Upper lobe of right lung (tissue), 1 donor: ENCODE measurements around the gene LAIR2. TPM values are rescaled to one million over a fixed set of nuclear protein-coding genes. Genes with fewer than 3 reads are reported as not detected.

ENCODE experiments used
- ATAC-seq: fragments of 200-7000 bp; cut with Tn5 transposase; one replicate; pipeline ENCODE4 v1.9.1; 2020; ENCODE audit warnings: mild to moderate bottlenecking, moderate library complexity
- DNase-seq: peaks from one replicate; pipeline ENCODE4 v3.0.0-alpha.2; 2020
- H3K27ac ChIP-seq: fragments of 200-600 bp; one replicate; pipeline ENCODE4 v1.8.0; 2022
- H3K27me3 ChIP-seq: fragments of 200-600 bp; one replicate; pipeline ENCODE4 v1.8.0; 2022; ENCODE audit warnings: mild to moderate bottlenecking
- H3K36me3 ChIP-seq: fragments of 200-600 bp; one replicate; pipeline ENCODE4 v1.8.0; 2022
- H3K4me1 ChIP-seq: fragments of 200-600 bp; one replicate; pipeline ENCODE4 v1.8.0; 2022
- H3K4me3 ChIP-seq: fragments of 200-600 bp; one replicate; pipeline ENCODE4 v1.8.0; 2022; ENCODE audit warnings: mild to moderate bottlenecking
- H3K9me3 ChIP-seq: fragments of 200-600 bp; one replicate; pipeline ENCODE4 v1.8.0; 2022
- intact Hi-C: fragments of 100-400 bp; cut with DNase I; formaldehyde crosslinking; loops from one replicate; pipeline ENCODE4 v1.11.0; 2022
- total RNA-seq: library from RNA; stranded (reverse); fragmentation: NEBNext Ultra II Directional; extraction: Animal tissue kit (Norgen Biotek cat#: 25700); gene quantifications from one replicate; pipeline ENCODE4 v1.2.1, GENCODE V29; 2021
- TF ChIP-seq, protein P1 (sequence below): fragments of 200-600 bp; IDR thresholded peaks from one replicate; pipeline ENCODE4 v1.8.0; 2022; ENCODE audit warnings: antibody characterized with exemption
- donor health status: DM: no; HTN: yes; CAD: no; lungs with severe emphysema.

LAIR2 gene
- total RNA-seq, 1 donor from 2014 or later = not detected

GRCh38 chr19:54534156-54534555 lies 31.5 kb downstream of the LAIR2 start:
- no peak for DNase-seq
- Histone ChIP-seq H3K4me1 (no peaks in the 10 kb centered on the region), H3K9me3 (no peaks in the 10 kb centered on the region), H3K4me3 (no peak overlapping the region), H3K27ac (no peak overlapping the region), H3K27me3 (peaks cover 38% of the 10 kb centered on the region), H3K36me3 (no peaks in the 10 kb centered on the region)
- TF ChIP-seq, protein P1, sequence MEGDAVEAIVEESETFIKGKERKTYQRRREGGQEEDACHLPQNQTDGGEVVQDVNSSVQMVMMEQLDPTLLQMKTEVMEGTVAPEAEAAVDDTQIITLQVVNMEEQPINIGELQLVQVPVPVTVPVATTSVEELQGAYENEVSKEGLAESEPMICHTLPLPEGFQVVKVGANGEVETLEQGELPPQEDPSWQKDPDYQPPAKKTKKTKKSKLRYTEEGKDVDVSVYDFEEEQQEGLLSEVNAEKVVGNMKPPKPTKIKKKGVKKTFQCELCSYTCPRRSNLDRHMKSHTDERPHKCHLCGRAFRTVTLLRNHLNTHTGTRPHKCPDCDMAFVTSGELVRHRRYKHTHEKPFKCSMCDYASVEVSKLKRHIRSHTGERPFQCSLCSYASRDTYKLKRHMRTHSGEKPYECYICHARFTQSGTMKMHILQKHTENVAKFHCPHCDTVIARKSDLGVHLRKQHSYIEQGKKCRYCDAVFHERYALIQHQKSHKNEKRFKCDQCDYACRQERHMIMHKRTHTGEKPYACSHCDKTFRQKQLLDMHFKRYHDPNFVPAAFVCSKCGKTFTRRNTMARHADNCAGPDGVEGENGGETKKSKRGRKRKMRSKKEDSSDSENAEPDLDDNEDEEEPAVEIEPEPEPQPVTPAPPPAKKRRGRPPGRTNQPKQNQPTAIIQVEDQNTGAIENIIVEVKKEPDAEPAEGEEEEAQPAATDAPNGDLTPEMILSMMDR = no peak
- intact Hi-C loops = no loop called here
- ATAC-seq = no peak

GRCh38 chr19:54535601-54536000 lies 33.0 kb downstream of the LAIR2 start:
- intact Hi-C loops = no loop called here

DNA sequence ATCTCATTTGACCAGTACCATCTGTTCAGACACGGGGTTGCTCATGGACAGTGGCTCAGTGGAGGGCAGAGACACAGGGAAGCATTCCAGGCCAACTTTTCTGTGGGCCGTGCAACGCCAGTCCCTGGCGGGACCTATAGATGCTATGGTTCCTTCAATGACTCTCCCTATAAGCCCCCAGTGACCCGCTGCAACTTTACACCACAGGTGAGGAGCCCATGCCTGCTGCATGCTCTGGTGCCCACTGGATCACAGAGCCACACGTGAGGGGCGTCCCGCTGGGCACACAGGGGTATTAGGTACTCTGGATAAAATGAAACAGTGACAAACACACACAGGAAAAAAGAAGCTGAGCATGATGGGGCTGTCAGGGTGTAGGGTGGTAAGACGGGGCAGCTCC lies 34.3 kb downstream of the LAIR2 start:
- H3K4me3 ChIP-seq = no peak overlapping the region
- DNase-seq (no peak), ATAC-seq (no peak)
- H3K36me3 ChIP-seq = no peaks in the 10 kb centered on the region
- intact Hi-C loops = no loop called here
- TF ChIP-seq, protein P1 = no peak
- H3K27ac ChIP-seq = no peak overlapping the region
- H3K9me3 ChIP-seq = no peaks in the 10 kb centered on the region
- H3K4me1 ChIP-seq = no peaks in the 10 kb centered on the region
- H3K27me3 ChIP-seq = peaks cover 31% of the 10 kb centered on the region

More at GRCh38 chr19:54535601-54536000, 33.0 kb downstream of the LAIR2 start:
- no peak overlapping the region for H3K4me3 ChIP-seq
- no peaks in the 10 kb centered on the region for H3K9me3 ChIP-seq
- no peak overlapping the region for H3K27ac ChIP-seq
- H3K27me3 ChIP-seq = peaks cover 32% of the 10 kb centered on the region
- DNase-seq (no peak), ATAC-seq (no peak)
- H3K4me1 ChIP-seq = no peaks in the 10 kb centered on the region
- TF ChIP-seq, protein P1 = no peak
- H3K36me3 ChIP-seq = no peaks in the 10 kb centered on the region

DNA sequence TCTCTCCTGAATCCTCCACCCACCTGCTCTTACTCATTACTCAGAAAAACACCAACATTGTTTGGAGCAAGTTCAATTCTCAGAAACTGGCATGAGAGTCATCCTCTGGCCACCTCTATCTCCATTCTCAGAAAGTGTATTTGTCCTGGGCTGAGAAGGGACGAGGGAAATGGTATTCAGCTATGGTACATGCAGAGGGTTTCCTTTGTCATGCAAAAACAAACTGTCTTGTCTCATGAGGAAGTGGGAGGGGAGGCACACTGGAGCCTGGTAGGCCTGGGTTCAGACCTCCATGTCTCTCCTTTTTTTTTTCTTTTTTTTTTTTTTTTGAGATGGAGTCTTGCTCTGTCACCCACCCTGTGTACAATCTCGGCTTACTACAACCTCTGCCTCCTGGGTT lies 39.1 kb downstream of the LAIR2 start:
- DNase-seq = no peak
- intact Hi-C loops = no loop called here

DNA sequence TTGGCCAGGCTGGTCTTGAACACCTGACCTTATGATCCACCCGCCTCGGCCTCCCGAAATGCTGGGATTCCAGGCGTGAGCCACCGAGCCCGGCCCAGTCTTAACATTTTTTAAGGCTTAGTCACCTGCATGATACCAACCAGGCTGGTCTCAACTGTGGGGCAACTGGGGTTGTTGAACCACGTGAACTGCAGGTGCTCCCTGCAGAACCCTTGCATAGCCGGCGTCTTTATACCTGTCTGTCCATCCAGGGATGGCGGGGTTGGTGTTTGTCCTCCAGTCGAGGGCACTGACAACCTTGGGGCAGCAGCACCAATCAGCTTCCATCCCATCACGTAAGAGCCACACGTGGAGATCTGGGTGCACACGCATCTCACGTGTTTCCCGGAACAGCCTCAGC lies 46.2 kb downstream of the LAIR2 start:
- TF ChIP-seq, protein P1 = no peak
- intact Hi-C loops = no loop called here

More for the DNA sequence above, 39.1 kb downstream of the LAIR2 start:
- Histone ChIP-seq H3K4me3 (no peak overlapping the region), H3K36me3 (no peaks in the 10 kb centered on the region), H3K4me1 (no peaks in the 10 kb centered on the region), H3K27me3 (no peaks in the 10 kb centered on the region), H3K27ac (no peak overlapping the region), H3K9me3 (no peaks in the 10 kb centered on the region)
- ATAC-seq = no peak
- TF ChIP-seq, protein P1 = no peak

DNA sequence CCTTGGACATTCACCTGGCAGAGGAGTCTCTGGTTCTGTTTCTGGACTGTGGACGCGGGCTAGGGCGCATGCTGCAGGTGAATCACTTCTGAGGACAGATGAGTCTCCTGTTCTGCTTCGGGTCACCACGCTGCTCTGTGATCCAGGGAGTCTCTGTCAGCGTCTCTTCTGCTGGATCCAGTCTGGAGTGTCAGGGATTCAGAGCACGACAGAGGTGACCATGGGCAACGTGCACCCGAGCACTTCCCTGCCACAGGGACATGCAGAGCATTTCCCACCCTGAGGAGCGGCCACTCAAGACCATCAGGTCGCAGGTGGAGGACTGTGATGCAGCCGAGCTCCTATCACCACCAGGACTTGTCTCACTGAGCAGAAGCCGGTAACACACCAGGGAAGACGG lies 46.6 kb downstream of the LAIR2 start:
- intact Hi-C loops = no loop called here
- TF ChIP-seq, protein P1 = no peak
- ATAC-seq = no peak
- H3K36me3 ChIP-seq = no peaks in the 10 kb centered on the region
- H3K4me3 ChIP-seq = no peak overlapping the region
- no peaks in the 10 kb centered on the region for H3K27me3 ChIP-seq
- H3K4me1 ChIP-seq = no peaks in the 10 kb centered on the region
- no peaks in the 10 kb centered on the region for H3K9me3 ChIP-seq
- DNase-seq = no peak
- H3K27ac ChIP-seq = no peak overlapping the region

More for the DNA sequence above, 46.2 kb downstream of the LAIR2 start:
- H3K4me1 ChIP-seq = no peaks in the 10 kb centered on the region
- no peak overlapping the region for H3K27ac ChIP-seq
- DNase-seq (peak; percentile 23), ATAC-seq (no peak)
- H3K36me3 ChIP-seq = no peaks in the 10 kb centered on the region
- H3K9me3 ChIP-seq = no peaks in the 10 kb centered on the region
- no peak overlapping the region for H3K4me3 ChIP-seq
- H3K27me3 ChIP-seq = no peaks in the 10 kb centered on the region
